NCI-H748 (cell line): Measurements from ENCODE around the gene RHO.

Source experiments
- DNase-seq: peaks from one replicate; lab custom pipeline; 2025; ENCODE audit not compliant: unreplicated experiment; lab: John Stamatoyannopoulos, UW

The RHO gene

DNA sequence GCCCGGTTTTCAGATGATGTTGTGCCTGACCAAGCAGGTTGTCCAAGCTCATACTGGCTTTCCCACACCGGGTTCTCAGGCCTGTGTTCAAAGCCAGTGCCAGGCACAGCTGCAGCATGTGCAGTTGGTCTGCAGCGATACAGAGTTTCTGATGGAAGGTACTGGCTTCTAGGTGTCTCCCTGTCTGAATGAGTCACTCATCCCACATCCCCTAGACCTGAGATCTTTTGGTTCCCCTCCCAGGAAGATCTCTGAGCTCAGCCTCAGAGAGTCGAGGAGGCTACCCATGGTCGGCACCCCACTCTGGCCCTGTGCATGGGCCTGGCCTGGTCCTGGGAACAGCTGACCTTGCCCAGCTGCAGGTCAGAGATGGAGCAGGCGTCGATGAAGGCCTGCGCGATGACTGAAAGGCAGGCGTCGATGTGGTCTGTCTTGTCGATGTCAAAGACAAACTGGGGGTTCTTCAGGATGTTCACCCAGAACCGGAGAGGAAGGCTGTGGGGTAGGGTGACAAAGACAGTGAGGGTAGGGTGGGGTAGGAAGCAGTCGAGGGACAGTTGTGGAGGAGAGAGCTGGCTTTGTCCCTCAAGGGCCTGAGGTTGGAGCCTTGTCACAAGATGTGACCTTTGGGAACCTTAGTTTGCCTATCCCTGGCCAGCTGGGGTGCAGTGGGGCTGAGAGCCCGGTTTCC, 29.8 kb downstream of the RHO start:
- no peak for DNase-seq

DNA sequence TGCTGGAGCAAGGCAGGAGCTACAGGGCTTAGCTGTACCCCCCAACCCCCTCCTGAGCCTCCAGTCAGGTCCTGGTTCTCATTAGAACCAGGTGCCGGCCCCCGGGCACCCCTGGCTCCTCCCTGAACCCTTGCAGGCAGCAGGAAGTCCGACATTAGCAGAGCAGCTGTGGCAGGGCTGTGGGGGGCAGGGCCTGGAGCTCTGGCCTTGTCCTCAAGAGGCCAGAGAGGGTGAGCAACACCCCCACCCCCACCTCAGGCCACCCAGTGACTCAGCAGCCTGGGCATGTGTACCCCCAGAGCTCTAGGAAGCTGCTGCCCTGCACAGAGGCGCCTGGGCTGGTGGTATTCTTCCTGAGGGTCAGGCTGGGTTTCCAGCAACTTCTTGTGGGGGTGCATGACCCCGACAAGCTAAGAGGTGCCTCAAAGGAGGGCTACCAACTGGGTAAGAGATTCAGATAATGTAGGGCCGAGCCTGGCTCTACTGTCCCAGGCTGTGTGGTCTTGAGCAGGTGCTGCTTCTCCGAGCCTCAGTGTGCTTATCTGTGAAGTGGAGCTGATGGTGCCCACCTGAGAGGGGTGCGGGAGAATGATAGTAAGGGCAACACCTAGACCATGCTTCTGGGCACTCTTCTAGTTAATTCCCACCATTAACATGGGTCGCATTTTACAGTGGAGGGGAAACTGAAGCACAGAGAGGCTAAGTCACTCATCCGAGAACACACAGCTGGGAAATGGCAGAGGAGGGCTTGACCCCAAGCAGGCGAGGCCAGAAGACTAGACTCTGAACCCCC, 30.5 kb downstream of the RHO start:
- DNase-seq = no peak

DNA sequence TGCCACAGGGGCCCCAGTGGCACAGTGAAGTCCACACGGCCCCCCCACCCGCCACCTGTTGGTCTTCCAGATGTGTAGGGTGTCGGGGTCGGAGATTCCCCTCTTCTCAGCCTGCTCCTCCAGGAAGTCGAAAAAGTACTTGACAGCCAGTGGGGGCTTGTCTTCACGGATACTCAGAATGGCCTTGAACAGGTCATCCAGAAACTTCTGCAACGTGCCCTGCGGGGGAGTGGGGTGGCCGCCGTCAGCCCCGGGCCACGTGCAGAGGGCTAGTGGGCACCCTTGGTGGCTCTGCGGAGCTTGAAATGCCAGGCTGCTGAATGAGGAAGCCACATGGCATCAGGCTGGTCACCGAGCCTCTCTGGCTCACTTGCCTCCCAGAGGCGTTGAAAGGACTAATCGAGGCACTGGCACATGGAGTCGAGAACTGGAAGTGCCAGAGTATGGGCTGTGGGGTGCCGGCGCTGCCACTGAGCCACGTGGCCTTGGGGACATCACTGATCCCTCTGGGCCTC, 31.2 kb downstream of the RHO start:
- DNase-seq = no peak

- DNase-seq = no peak
Observed at GRCh38 chr3:129560269-129560787, 31.9 kb downstream of the RHO start.

- DNase-seq = no peak
Observed at GRCh38 chr3:129560911-129561594, 32.6 kb downstream of the RHO start.

DNA sequence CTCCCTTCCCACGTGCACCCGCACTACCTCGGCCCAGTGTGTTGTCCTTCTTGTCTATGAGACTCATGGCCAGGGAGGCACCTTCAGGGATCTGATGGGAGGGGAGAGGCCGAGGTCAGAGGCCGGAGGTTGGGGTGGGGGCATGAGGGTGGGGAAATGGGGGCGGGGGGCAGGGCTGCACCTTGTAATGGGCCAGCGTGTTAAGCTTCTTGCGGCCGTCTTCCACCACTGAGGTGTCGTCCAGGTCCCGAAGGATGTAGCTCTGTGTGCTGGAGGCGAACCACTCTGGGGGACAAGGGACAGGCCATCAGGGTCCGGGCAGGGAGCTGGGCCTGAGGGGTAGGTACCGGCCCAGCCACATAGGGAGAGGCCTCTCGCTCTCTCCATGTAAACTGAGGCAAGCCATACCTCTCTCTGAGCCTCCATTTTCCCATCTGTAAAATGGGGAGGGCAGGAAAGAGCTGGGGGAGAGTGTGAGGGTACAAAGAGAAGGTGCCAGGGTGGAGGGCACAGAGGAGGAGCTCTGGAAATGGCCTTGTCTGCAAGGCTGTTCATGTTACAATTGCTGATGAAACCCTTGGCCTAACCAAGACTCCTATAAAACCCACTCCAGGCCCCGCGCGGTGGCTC, 33.3 kb downstream of the RHO start:
- DNase-seq = no peak

- DNase-seq = no peak
Observed at GRCh38 chr3:129562803-129563202, 34.4 kb downstream of the RHO start.

DNA sequence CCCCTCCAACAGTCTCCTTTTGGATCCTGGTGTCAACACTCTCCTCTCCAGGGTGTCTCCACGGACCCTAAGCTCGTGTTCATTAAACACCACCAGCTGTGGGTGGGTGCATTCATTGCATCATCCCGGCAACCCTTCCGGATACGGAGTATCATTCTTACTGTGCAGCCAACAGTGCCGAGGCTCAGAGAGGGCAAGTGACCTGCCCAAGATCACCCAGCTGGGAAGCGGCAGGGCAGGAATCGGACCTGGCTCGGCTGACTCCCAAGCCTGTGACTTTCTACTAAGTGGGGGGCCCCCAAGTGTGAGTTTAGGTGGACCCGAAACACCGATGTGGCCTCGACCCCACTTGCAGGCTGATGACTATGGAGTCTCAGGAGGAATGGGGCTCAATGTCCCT, 34.9 kb downstream of the RHO start:
- no peak for DNase-seq

- no peak for DNase-seq
Observed at GRCh38 chr3:129563850-129564535, 35.6 kb downstream of the RHO start.

DNA sequence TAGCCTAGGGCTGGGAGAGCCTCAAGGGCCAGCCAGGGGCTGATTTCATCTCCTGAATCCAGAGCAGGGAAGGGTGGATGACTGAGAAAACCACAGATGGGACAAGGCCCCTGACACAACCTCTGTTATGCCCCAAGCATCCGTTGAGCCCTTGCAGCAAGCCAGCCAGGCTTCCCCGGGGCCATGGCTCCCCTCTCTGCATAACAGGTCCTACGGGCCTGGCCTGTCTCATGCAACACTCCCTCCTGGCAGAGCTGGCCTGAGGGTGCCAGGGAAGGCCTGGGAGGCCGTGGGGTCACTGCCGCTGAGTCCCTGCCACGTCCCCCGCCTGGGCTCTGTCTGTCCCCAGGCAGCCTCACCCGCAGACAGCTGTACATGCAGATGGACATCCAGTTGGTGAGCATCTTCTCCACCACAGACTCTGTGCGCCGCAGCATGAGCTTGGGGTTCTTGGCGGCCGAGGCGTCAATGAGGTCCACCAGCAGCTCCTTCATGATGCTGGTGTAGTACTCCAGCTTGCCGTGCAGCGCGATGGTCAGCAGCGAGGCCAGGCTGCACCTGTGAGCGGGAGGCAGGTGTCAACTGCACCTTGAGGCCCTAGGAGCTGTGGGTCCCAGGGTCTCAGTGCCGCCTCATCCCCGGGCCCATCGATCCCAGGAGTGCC, 36.7 kb downstream of the RHO start:
- DNase-seq = no peak

GRCh38 chr3:129565902-129566301, 37.5 kb downstream of the RHO start:
- no peak for DNase-seq

- no peak for DNase-seq
Observed at GRCh38 chr3:129567176-129567705, 38.8 kb downstream of the RHO start.

GRCh38 chr3:129567939-129568338, 39.5 kb downstream of the RHO start:
- no peak for DNase-seq

- DNase-seq = no peak
Observed at GRCh38 chr3:129569856-129570255, 41.4 kb downstream of the RHO start.

DNA sequence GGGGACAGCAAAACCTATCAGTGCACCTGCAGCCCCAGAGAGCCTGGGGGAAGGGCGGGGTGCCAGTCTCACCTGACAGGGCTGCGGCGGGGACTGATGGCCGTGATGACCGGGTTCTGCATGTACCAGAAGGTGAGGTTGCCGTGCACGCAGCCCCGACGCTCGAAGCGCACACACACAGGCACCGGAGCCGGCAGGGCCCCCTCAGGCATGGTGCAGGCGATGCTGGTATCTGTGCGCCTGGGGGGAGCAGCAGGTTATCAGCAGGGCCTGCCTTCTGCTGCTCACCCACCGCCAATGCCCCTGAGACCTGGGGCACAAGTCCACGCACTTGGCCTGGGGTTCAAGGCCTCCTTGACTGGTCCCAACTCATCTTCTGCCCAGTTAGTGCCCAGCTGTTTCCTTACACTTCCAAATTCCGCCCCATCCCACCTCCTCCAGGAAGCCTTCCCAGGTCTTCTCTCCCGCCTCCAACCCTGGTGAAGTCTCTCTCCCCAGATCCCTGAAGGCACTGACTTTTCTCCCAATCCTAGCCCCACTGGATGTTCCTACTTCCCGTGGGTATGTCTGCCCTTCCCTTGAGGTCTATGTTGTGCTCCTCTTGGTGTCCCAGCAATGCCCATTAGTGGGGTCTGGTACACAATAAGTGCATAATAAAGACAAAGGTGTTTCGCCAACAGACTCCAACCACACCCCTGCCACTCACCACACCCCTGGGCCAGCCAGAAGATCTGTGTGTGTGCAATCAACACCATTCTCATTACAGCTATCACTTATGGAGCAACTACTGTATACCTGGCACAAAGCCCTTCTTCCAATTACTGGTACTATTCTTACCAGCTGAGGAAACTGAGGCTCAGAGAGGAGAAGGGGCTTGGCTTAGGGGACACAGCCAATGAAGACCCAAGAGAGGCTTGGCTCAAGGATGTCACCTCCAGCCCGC, 43.4 kb downstream of the RHO start:
- DNase-seq = no peak

DNA sequence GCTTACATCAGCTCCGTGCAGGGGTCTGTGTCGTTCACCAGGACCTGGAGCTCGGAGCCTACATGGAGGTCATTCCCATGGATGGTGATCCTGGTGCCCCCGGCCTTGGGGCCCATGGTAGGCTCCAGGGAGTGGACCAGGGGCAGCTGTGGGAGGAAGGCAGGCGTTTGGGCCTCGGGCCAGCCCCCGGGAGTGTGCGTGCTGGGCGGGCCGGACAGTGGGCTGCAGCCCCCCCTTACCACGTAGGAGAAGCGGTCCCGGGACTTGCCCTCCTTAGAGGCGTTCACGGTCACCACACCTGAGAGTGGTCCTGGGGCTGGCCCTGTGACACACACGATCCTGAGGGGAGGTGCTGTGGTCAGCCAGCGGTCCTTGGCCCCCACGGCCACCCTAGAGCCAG, 44.2 kb downstream of the RHO start:
- DNase-seq = no peak

DNA sequence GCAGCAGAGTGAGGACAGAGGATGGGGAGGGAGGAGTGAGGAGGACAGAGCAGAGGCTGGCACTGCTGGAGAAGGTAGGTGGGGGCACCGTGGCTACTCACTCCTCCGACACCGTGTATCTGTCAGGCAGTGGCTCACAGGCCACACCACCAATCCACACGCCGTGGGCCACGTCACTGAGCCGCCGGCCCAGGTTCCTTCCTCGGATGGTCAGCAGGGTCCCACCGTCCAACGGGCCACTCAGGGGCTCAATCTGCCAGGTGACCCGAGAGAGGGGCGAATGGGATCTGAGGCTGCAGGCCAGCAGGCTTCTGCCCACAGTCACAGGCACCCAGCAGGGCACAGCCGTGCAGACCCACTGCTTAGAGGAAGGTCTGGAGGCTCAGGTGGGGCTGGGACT, 45.1 kb downstream of the RHO start:
- no peak for DNase-seq

DNA sequence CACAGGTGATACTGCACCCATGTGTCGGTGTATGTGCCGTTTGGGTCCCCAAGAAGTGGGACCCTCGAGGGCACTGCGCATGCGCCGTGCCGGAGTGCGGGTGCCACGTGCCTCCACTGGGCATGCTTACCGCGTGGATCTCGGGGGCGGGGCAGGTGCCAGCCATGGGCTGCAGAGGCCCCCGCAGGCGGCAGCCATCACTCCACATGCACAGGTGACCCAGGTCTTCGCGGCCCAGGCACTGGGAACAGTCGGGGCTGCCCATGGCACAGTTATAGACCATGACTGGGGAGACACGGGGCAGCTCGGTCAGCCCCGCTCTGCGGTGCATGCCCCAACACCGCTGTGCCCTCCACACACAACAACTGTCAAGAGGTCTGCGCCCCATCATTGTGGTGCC, 45.8 kb downstream of the RHO start:
- DNase-seq = no peak
